Gastroesophageal sphincter (tissue), 4 donors: ENCODE results near the gene ZNF622. TPM values are rescaled to one million over a fixed set of nuclear protein-coding genes. Genes with fewer than 3 reads are reported as not detected.

Experiments
- ATAC-seq: fragments of 150-250 bp; one replicate; pipeline ENCODE4 v1.9.1; 2016; ENCODE audit warnings: mild to moderate bottlenecking, moderate library complexity
- H3K27ac ChIP-seq, 4 donors: fragments of 200-600 bp; sonication (generic) in 3 of 4; 1 replicate in 3 of 4; 2 replicates in 1 of 4; pipeline ENCODE4 v1.5.1; 2016 to 2019
- H3K27me3 ChIP-seq: fragments of 200-600 bp; sonication (generic); one replicate; pipeline ENCODE4 v1.5.1; 2019
- H3K36me3 ChIP-seq, 2 donors: fragments of 200-600 bp; sonication (generic); one replicate each; pipeline ENCODE4 v1.5.1; 2019; ENCODE audit warnings: control low read depth in 1 of 2
- H3K4me1 ChIP-seq, 3 donors: fragments of 200-600 bp; sonication (generic); 1 replicate in 2 of 3; 2 replicates in 1 of 3; pipeline ENCODE4 v1.5.1; 2016 to 2019; ENCODE audit warnings: control low read depth in 2 of 3
- H3K4me3 ChIP-seq, 2 donors: fragments of 200-600 bp; sonication (generic); one replicate each; pipeline ENCODE4 v1.5.1; 2019; ENCODE audit warnings: mild to moderate bottlenecking in 1 of 2, moderate library complexity in 1 of 2
- H3K9me3 ChIP-seq, 3 donors: fragments of 200-600 bp; sonication (generic); one replicate each; pipeline ENCODE4 v1.5.1; 2017 to 2019; ENCODE audit warnings: control low read depth in 2 of 3
- CTCF ChIP-seq, 4 experiments: fragments of 200-600 bp in 2 of 4; fragments of 450-650 bp in 2 of 4; sonication (generic) in 1 of 4; IDR thresholded peaks; one replicate each; pipeline ENCODE4 v1.5.1; 2017 to 2019; ENCODE audit warnings: antibody characterized with exemption in 4 of 4, mild to moderate bottlenecking in 2 of 4, moderate library complexity in 2 of 4
- EP300 ChIP-seq: sonication (generic); formaldehyde crosslinking; IDR thresholded peaks from one replicate; pipeline ENCODE4 v1.6.1; 2017; ENCODE audit warnings: antibody characterized with exemption, mild to moderate bottlenecking
- POLR2A ChIP-seq, 2 donors: fragments of 450-650 bp; IDR thresholded peaks; one replicate each; pipeline ENCODE4 v1.6.1; 2017; ENCODE audit warnings: antibody characterized with exemption in 2 of 2, mild to moderate bottlenecking in 2 of 2, moderate library complexity in 1 of 2
- POLR2AphosphoS5 ChIP-seq: sonication (generic); formaldehyde crosslinking; IDR thresholded peaks from one replicate; pipeline ENCODE4 v1.6.1; 2017; ENCODE audit warnings: antibody characterized with exemption
- WGBS, 2 donors: methylation state at CpG; one replicate each; pipeline ENCODE4 v1.1.5; 2018; ENCODE audit warnings: low coverage in 1 of 2; 5-methylcytosine and 5-hydroxymethylcytosine counted together
- total RNA-seq, 4 donors: library from RNA; depleted of rRNA; stranded (reverse); fragments of >200 nt; gene quantifications; one replicate each; pipeline ENCODE4 v1.1.0, GENCODE V29; 2016

ZNF622 gene
- total RNA-seq, 4 donors from 2014 or later: 23.8 to 32.3 (median 29.7) TPM

GRCh38 chr5:16505904-16506303, 40.3 kb upstream of the ZNF622 start:
- no peaks in the 10 kb centered on the region for H3K27me3 ChIP-seq
- TF ChIP-seq POLR2AphosphoS5 (no peak), CTCF (IDR thresholded peaks at IDR 0.05) (no peak), POLR2A (IDR thresholded peaks at IDR 0.05) (no peak)
- H3K4me1 ChIP-seq: peaks cover 0 to 32% (median 0%) of the 10 kb centered on the region in 3 donors
- no peak for ATAC-seq
- no peak overlapping the region for H3K27ac ChIP-seq
- WGBS, 2 donors: 82 to 88% methylated on average over 5 of the region's 6 CpGs
- H3K4me3 ChIP-seq: no peak overlapping the region
- no peaks in the 10 kb centered on the region for H3K9me3 ChIP-seq
- H3K36me3 ChIP-seq: no peaks in the 10 kb centered on the region

- TF ChIP-seq POLR2A (IDR thresholded peaks at IDR 0.05) (no peak), POLR2AphosphoS5 (no peak), EP300 (no peak), CTCF (IDR thresholded peaks at IDR 0.05) (no peak)
- ATAC-seq: no peak
- H3K4me3 ChIP-seq: no peak overlapping the region
- no peaks in the 10 kb centered on the region for H3K9me3 ChIP-seq
- no peaks in the 10 kb centered on the region for H3K36me3 ChIP-seq
- H3K4me1 ChIP-seq: peaks cover 0 to 32% (median 0%) of the 10 kb centered on the region in 3 donors
- WGBS, 2 donors: 76 to 91% methylated on average over 8 of the region's 17 CpGs
- no peaks in the 10 kb centered on the region for H3K27me3 ChIP-seq
- H3K27ac ChIP-seq: no peak overlapping the region
Observed at GRCh38 chr5:16505140-16505891, 39.7 kb upstream of the ZNF622 start.

- ATAC-seq: no peak
- 86 to 91% methylated on average over 10 of the region's 10 CpGs for WGBS, 2 donors
- TF ChIP-seq CTCF (IDR thresholded peaks at IDR 0.05): no peak
- no peak for TF ChIP-seq EP300
- no peak for TF ChIP-seq POLR2A (IDR thresholded peaks at IDR 0.05)
- TF ChIP-seq POLR2AphosphoS5: no peak
- Histone ChIP-seq H3K27me3 (no peaks in the 10 kb centered on the region), H3K27ac (no peak overlapping the region), H3K9me3 (no peaks in the 10 kb centered on the region), H3K36me3 (no peaks in the 10 kb centered on the region), H3K4me3 (no peak overlapping the region), H3K4me1 (peaks cover 0 to 27% (median 0%) of the 10 kb centered on the region in 3 donors)
Observed at GRCh38 chr5:16504571-16504970, 39.0 kb upstream of the ZNF622 start.

- ATAC-seq: no peak
- 42 to 48% methylated on average over 3 of the region's 3 CpGs for WGBS, 2 donors
- H3K4me1 ChIP-seq: peaks cover 0 to 10% (median 0%) of the 10 kb centered on the region in 3 donors
- H3K27ac ChIP-seq: no peak overlapping the region
- H3K4me3 ChIP-seq: no peak overlapping the region
- TF ChIP-seq POLR2AphosphoS5 (no peak), EP300 (no peak), POLR2A (IDR thresholded peaks at IDR 0.05) (no peak), CTCF (IDR thresholded peaks at IDR 0.05) (no peak)
- no peaks in the 10 kb centered on the region for H3K27me3 ChIP-seq
- no peaks in the 10 kb centered on the region for H3K9me3 ChIP-seq
- no peaks in the 10 kb centered on the region for H3K36me3 ChIP-seq
Observed at GRCh38 chr5:16502866-16503265, 37.3 kb upstream of the ZNF622 start.

- no peaks in the 10 kb centered on the region for H3K36me3 ChIP-seq
- 75 to 95% methylated on average over 2 to 3 of the region's 5 CpGs for WGBS, 2 donors
- no peak overlapping the region for H3K27ac ChIP-seq
- no peaks in the 10 kb centered on the region for H3K4me1 ChIP-seq
- TF ChIP-seq POLR2AphosphoS5 (no peak), POLR2A (IDR thresholded peaks at IDR 0.05) (no peak), EP300 (no peak), CTCF (IDR thresholded peaks at IDR 0.05) (no peak)
- no peak for ATAC-seq
- peaks cover 0 to 14% (median 0%) of the 10 kb centered on the region in 3 donors for H3K9me3 ChIP-seq
- no peaks in the 10 kb centered on the region for H3K27me3 ChIP-seq
- no peak overlapping the region for H3K4me3 ChIP-seq
Observed at GRCh38 chr5:16500024-16500423, 34.4 kb upstream of the ZNF622 start.
